ENCODE results near the gene NGFR.

- TF ChIP-seq, protein P1, sequence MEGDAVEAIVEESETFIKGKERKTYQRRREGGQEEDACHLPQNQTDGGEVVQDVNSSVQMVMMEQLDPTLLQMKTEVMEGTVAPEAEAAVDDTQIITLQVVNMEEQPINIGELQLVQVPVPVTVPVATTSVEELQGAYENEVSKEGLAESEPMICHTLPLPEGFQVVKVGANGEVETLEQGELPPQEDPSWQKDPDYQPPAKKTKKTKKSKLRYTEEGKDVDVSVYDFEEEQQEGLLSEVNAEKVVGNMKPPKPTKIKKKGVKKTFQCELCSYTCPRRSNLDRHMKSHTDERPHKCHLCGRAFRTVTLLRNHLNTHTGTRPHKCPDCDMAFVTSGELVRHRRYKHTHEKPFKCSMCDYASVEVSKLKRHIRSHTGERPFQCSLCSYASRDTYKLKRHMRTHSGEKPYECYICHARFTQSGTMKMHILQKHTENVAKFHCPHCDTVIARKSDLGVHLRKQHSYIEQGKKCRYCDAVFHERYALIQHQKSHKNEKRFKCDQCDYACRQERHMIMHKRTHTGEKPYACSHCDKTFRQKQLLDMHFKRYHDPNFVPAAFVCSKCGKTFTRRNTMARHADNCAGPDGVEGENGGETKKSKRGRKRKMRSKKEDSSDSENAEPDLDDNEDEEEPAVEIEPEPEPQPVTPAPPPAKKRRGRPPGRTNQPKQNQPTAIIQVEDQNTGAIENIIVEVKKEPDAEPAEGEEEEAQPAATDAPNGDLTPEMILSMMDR (IDR thresholded peaks at IDR 0.05): no peak
- no peak for TF ChIP-seq EP300 (IDR thresholded peaks at IDR 0.05)
- peak in 2 of 4 donors; percentile 17 to 36 for TF ChIP-seq POLR2A (IDR thresholded peaks at IDR 0.05)
Observed at GRCh38 chr17:49494986-49495841, at the start of gene NGFR.
